RWPE1 (cell line): ENCODE measurements around the gene HBG2.

Experiments
- CTCF ChIA-PET: fragments of 350-600 bp; sonication (Branson Sonifier 250); formaldehyde crosslinking; extraction: SDS; loops from one replicate; lab custom pipeline; 2021; lab: Yijun Ruan, JAX
- POLR2A ChIA-PET: fragments of 400-600 bp; formaldehyde crosslinking; extraction: SDS; loops from one replicate; lab custom pipeline; 2020; ENCODE audit warnings: antibody characterized with exemption; ENCODE audit not compliant: low non-redundant PET; lab: Yijun Ruan, JAX
- DNase-seq: peaks from one replicate; pipeline ENCODE4 v3.0.0; 2012; ENCODE audit warnings: low spot score
- H3K27ac ChIP-seq: fragments of 450-650 bp; 2 replicates; pipeline ENCODE4 v1.5.1; 2017
- CTCF ChIP-seq: fragments of 450-650 bp; conservative IDR thresholded peaks from 2 replicates; pipeline ENCODE4 v1.5.1; 2017; ENCODE audit warnings: low read depth, mild to moderate bottlenecking

Gene HBG2

GRCh38 chr11:5240056-5240455 is 14.5 kb downstream of the HBG2 start:
- H3K27ac ChIP-seq, result no peak overlapping the region
- DNase-seq, result no peak
- no peak for TF ChIP-seq CTCF
- ChIA-PET CTCF (no interaction called here), POLR2A (no interaction called here)

DNA sequence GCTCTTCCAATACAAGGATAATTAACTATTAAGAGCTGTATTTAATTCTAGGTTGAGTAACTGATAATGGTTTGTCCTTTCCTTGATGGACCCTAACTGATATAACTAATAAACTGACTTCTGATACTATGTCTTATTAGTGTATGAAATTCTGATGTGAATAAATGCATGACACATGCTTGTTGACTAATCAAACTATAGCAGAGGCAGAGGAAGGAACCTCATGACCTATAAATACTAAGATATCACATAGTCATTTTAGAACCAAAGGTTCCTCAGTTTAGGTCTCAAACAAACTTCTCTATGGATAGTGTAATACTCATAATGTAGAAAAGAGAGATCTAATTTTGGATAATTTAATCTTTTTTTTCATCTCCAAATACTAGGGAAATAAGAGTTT is 15.5 kb downstream of the HBG2 start:
- CTCF ChIA-PET, result no interaction called here
- no peak for TF ChIP-seq CTCF

GRCh38 chr11:5238486-5238885 is 16.1 kb downstream of the HBG2 start:
- CTCF ChIA-PET, result no interaction called here
- TF ChIP-seq CTCF, result no peak
- no peak for DNase-seq
- POLR2A ChIA-PET, result no interaction called here
- H3K27ac ChIP-seq, result no peak overlapping the region

More for the DNA sequence above, 15.5 kb downstream of the HBG2 start:
- POLR2A ChIA-PET, result no interaction called here
- no peak for DNase-seq
- H3K27ac ChIP-seq, result no peak overlapping the region

- DNase-seq, result no peak
- CTCF ChIA-PET, result interaction anchor here (0.6 kb wide), 1 partner anchor 756 kb away, joined by 3 read pairs; no protein-coding TSS in a partner anchor
- no peak overlapping the region for H3K27ac ChIP-seq
- POLR2A ChIA-PET, result no interaction called here
- TF ChIP-seq CTCF, result no peak
Measured at GRCh38 chr11:5237420-5237819, 17.2 kb downstream of the HBG2 start.

- POLR2A ChIA-PET, result no interaction called here
- no peak for TF ChIP-seq CTCF
- CTCF ChIA-PET, result no interaction called here
- no peak overlapping the region for H3K27ac ChIP-seq
- no peak for DNase-seq
Measured at GRCh38 chr11:5235364-5236095, 19.1 kb downstream of the HBG2 start.

DNA sequence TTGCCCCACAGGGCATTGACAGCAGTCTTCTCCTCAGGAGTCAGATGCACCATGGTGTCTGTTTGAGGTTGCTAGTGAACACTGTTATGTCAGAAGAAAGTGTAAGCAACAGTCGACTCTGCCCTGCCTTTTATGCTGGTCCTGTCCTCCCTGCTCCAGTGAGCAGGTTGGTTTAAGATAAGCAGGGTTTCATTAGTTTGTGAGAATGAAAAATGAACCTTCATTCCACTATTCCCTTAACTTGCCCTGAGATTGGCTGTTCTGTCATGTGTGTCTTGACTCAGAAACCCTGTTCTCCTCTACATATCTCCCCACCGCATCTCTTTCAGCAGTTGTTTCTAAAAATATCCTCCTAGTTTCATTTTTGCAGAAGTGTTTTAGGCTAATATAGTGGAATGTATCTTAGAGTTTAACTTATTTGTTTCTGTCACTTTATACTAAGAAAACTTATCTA is 20.2 kb downstream of the HBG2 start, which contains the start of gene HBD:
Gene HBD, minus strand, starts transcription at position 103 of the 454 bp plus-strand sequence. Its CDS starts 50 bp downstream, at position 53.
- ChIA-PET CTCF (no interaction called here), POLR2A (no interaction called here)
- TF ChIP-seq CTCF, result no peak
- DNase-seq, result no peak
- H3K27ac ChIP-seq, result no peak within 1 kb of the TSS
